H9 (cell line): Measurements from ENCODE around the gene LMX1B. TPM values are rescaled to one million over a fixed set of nuclear protein-coding genes. Genes with fewer than 3 reads are reported as not detected.

Experiments
- DNase-seq: peaks from one replicate; pipeline ENCODE4 v3.0.0-alpha.2; 2017
- H2AFZ ChIP-seq: one replicate; pipeline ENCODE4 v1.6.1; 2013; ENCODE audit warnings: mild to moderate bottlenecking, low read length, control low read depth, moderate library complexity
- H2AK5ac ChIP-seq: 2 replicates; pipeline ENCODE4 v1.6.1; 2013; ENCODE audit warnings: low read length, control low read depth, mixed read lengths; ENCODE audit not compliant: insufficient read length
- H2BK120ac ChIP-seq: one replicate; pipeline ENCODE4 v1.6.1; 2013; ENCODE audit warnings: low read depth, mild to moderate bottlenecking, low read length, control low read depth, inconsistent platforms; ENCODE audit not compliant: poor library complexity, severe bottlenecking
- H2BK12ac ChIP-seq: 2 replicates; pipeline ENCODE4 v1.6.1; 2013; ENCODE audit warnings: low read length, control low read depth, mixed read lengths, low read depth; ENCODE audit not compliant: insufficient read length
- H2BK15ac ChIP-seq: 2 replicates; pipeline ENCODE4 v1.6.1; 2013; ENCODE audit warnings: low read depth, low read length, control low read depth
- H2BK20ac ChIP-seq: one replicate; pipeline ENCODE4 v1.6.1; 2013; ENCODE audit warnings: low read depth, mild to moderate bottlenecking, low read length, control low read depth, inconsistent platforms; ENCODE audit not compliant: poor library complexity, severe bottlenecking
- H2BK5ac ChIP-seq: 2 replicates; pipeline ENCODE4 v1.6.1; 2013; ENCODE audit warnings: low read length, control low read depth, mixed read lengths; ENCODE audit not compliant: insufficient read length
- H3K14ac ChIP-seq: 2 replicates; pipeline ENCODE4 v1.6.1; 2013; ENCODE audit warnings: low read length, control low read depth; ENCODE audit not compliant: insufficient read depth
- H3K18ac ChIP-seq: 2 replicates; pipeline ENCODE4 v1.6.1; 2013; ENCODE audit warnings: low read depth, mild to moderate bottlenecking, mixed read lengths, low read length, control low read depth; ENCODE audit not compliant: insufficient read length
- H3K23ac ChIP-seq: 2 replicates; pipeline ENCODE4 v1.6.1; 2013; ENCODE audit warnings: low read length, control low read depth, mixed read lengths, low read depth; ENCODE audit not compliant: insufficient read length
- H3K23me2 ChIP-seq: 2 replicates; pipeline ENCODE4 v1.6.1; 2013; ENCODE audit warnings: low read depth, mild to moderate bottlenecking, mixed read lengths, low read length, control low read depth; ENCODE audit not compliant: insufficient read length, poor library complexity, severe bottlenecking
- H3K27ac ChIP-seq: 2 replicates; pipeline ENCODE4 v1.5.1; 2013; ENCODE audit warnings: low read length, control low read depth, mixed read lengths, low read depth; ENCODE audit not compliant: insufficient read length
- H3K27me3 ChIP-seq: 2 replicates; pipeline ENCODE4 v1.6.1; 2013; ENCODE audit warnings: low read length, control low read depth, inconsistent platforms; ENCODE audit not compliant: insufficient read depth
- H3K4ac ChIP-seq: 2 replicates; pipeline ENCODE4 v1.6.1; 2013; ENCODE audit warnings: low read depth, mild to moderate bottlenecking, control low read depth, inconsistent platforms, low read length, moderate library complexity
- H3K4me1 ChIP-seq: 2 replicates; pipeline ENCODE4 v1.6.1; 2013; ENCODE audit warnings: low read length, control low read depth, inconsistent platforms; ENCODE audit not compliant: insufficient read depth
- H3K4me2 ChIP-seq: 2 replicates; pipeline ENCODE4 v1.6.1; 2013; ENCODE audit warnings: low read length, control low read depth, mixed read lengths; ENCODE audit not compliant: insufficient read length, insufficient read depth
- H3K56ac ChIP-seq: 2 replicates; pipeline ENCODE4 v1.6.1; 2013; ENCODE audit warnings: low read depth, mild to moderate bottlenecking, mixed read lengths, low read length, control low read depth; ENCODE audit not compliant: insufficient read length
- H3K79me1 ChIP-seq: 2 replicates; pipeline ENCODE4 v1.6.1; 2013; ENCODE audit warnings: low read depth, mild to moderate bottlenecking, moderate library complexity, low read length, control low read depth, inconsistent platforms; ENCODE audit not compliant: insufficient read depth, poor library complexity, severe bottlenecking
- H3K79me2 ChIP-seq: 2 replicates; pipeline ENCODE4 v1.6.1; 2013; ENCODE audit warnings: low read length, control low read depth, inconsistent platforms; ENCODE audit not compliant: insufficient read depth
- H3K9ac ChIP-seq: 2 replicates; pipeline ENCODE4 v1.6.1; 2013; ENCODE audit warnings: low read length, control low read depth, mixed read lengths; ENCODE audit not compliant: insufficient read length; ENCODE audit errors: extremely low read depth
- H3K9me3 ChIP-seq: one replicate; pipeline ENCODE4 v1.6.1; 2013; ENCODE audit warnings: low read depth, low read length, inconsistent platforms; ENCODE audit not compliant: control insufficient read depth
- H3T11ph ChIP-seq: one replicate; pipeline ENCODE4 v1.6.1; 2013; ENCODE audit warnings: mild to moderate bottlenecking, low read length, control low read depth, inconsistent platforms
- H4K20me1 ChIP-seq: one replicate; pipeline ENCODE4 v1.6.1; 2013; ENCODE audit not compliant: control insufficient read depth, insufficient read length, insufficient read depth
- H4K5ac ChIP-seq: 2 replicates; pipeline ENCODE4 v1.6.1; 2013; ENCODE audit warnings: low read depth, mild to moderate bottlenecking, mixed read lengths, low read length, control low read depth; ENCODE audit not compliant: insufficient read length
- H4K8ac ChIP-seq: replicated peaks from 2 replicates; pipeline ENCODE4 v1.6.1; 2013; ENCODE audit warnings: low read length, control low read depth, mixed read lengths, low read depth; ENCODE audit not compliant: insufficient read length
- H4K91ac ChIP-seq: 2 replicates; pipeline ENCODE4 v1.6.1; 2013; ENCODE audit warnings: low read depth, mild to moderate bottlenecking, moderate library complexity, mixed read lengths, low read length, control low read depth; ENCODE audit not compliant: insufficient read length
- H3K27ac Mint-ChIP-seq, 3 experiments: 2 replicates in 2 of 3; 3 replicates in 1 of 3; pipeline ENCODE4 v1.8.0; 2020 to 2021; ENCODE audit warnings: mixed read lengths in 3 of 3, mild to moderate bottlenecking in 1 of 3, moderate library complexity in 1 of 3
- H3K27me3 Mint-ChIP-seq: 2 replicates; pipeline ENCODE4 v1.8.0; 2021; ENCODE audit warnings: low read depth, mild to moderate bottlenecking, moderate library complexity, mixed read lengths
- H3K36me3 Mint-ChIP-seq, 3 experiments: 2 replicates in 2 of 3; 3 replicates in 1 of 3; pipeline ENCODE4 v1.8.0; 2020 to 2021; ENCODE audit warnings: low read depth in 3 of 3, mixed read lengths in 3 of 3; ENCODE audit not compliant: insufficient read depth in 1 of 3
- H3K4me1 Mint-ChIP-seq, 2 experiments: 2 replicates each; pipeline ENCODE4 v1.8.0; 2020; ENCODE audit warnings: mixed read lengths in 2 of 2
- H3K4me3 Mint-ChIP-seq, 2 experiments: 2 replicates in 1 of 2; 3 replicates in 1 of 2; pipeline ENCODE4 v1.8.0; 2020 to 2021; ENCODE audit warnings: mild to moderate bottlenecking in 2 of 2, mixed read lengths in 2 of 2, moderate library complexity in 1 of 2
- H3K9me3 Mint-ChIP-seq, 2 experiments: 2 replicates in 1 of 2; 3 replicates in 1 of 2; pipeline ENCODE4 v1.8.0; 2020; ENCODE audit warnings: mild to moderate bottlenecking in 2 of 2, mixed read lengths in 2 of 2, moderate library complexity in 1 of 2
- CTCF ChIP-seq: fragments of 200-600 bp; sonication (generic); conservative IDR thresholded peaks from 3 replicates; pipeline ENCODE4 v1.8.0; 2021; ENCODE audit warnings: antibody characterized with exemption, mild to moderate bottlenecking
- WGBS: extraction: QIAGEN DNeasy Blood & Tissue Kit; methylation state at CpG from one replicate; pipeline ENCODE4 v1.1.7; 2013; ENCODE audit warnings: missing lambda C conversion rate, low lambda C conversion rate, mixed read lengths; ENCODE audit not compliant: insufficient read length; ENCODE audit errors: extremely low coverage; 5-methylcytosine and 5-hydroxymethylcytosine counted together
- total RNA-seq: library from RNA; stranded (reverse); gene quantifications from 2 replicates; pipeline ENCODE4 v1.2.1, GENCODE V29; 2021

The LMX1B gene
- total RNA-seq, 1 experiment from 2014 or later: 0.85 TPM

GRCh38 chr9:126643945-126644527 is 30.3 kb downstream of the LMX1B start:
- Histone ChIP-seq H2BK5ac (no peak overlapping the region), H2BK12ac (no peak overlapping the region), H3T11ph (no peak overlapping the region), H3K23me2 (peaks cover under 1% of the 10 kb centered on the region), H2BK15ac (no peak overlapping the region), H3K79me2 (no peaks in the 10 kb centered on the region), H4K8ac (no peak overlapping the region), H3K4me1 (no peaks in the 10 kb centered on the region), H4K91ac (no peak overlapping the region), H2BK120ac (no peak overlapping the region), H4K5ac (no peak overlapping the region), H2AK5ac (no peak overlapping the region), H3K27me3 (no peaks in the 10 kb centered on the region; the same call in 1 of the 2 replicates), H3K79me1 (no peaks in the 10 kb centered on the region), H3K23ac (no peak overlapping the region), H3K27ac (no peak overlapping the region), H3K4me2 (no peak overlapping the region), H4K20me1 (no peaks in the 10 kb centered on the region), H2BK20ac (no peak overlapping the region), H3K14ac (no peak overlapping the region), H3K4ac (no peak overlapping the region), H2AFZ (no peak overlapping the region), H3K9me3 (no peaks in the 10 kb centered on the region), H3K18ac (no peak overlapping the region), H3K9ac (no peak overlapping the region), H3K56ac (no peak overlapping the region)
- no peak overlapping the region for H3K27ac Mint-ChIP-seq
- H3K36me3 Mint-ChIP-seq: no peaks in the 10 kb centered on the region
- no peak for DNase-seq
- peaks cover 13 to 40% of the 10 kb centered on the region in 2 experiments for H3K4me1 Mint-ChIP-seq
- no CpG with 5 or more reads among the region's 16 CpGs for WGBS
- H3K4me3 Mint-ChIP-seq: no peak overlapping the region
- no peaks in the 10 kb centered on the region for H3K9me3 Mint-ChIP-seq
- TF ChIP-seq CTCF: no peak
- peaks cover 99% of the 10 kb centered on the region for H3K27me3 Mint-ChIP-seq
